Kidney epithelial cell (primary cell): ENCODE data around the gene MLXIPL. TPM values are rescaled to one million over a fixed set of nuclear protein-coding genes. Genes with fewer than 3 reads are reported as not detected.
"Not testable (repeated sequence)": the region's sequence is repeated elsewhere in the genome, so short reads cannot be mapped to it uniquely, and the experiment has no call there.

Experiments
- DNase-seq: peaks from one replicate; pipeline ENCODE4 v3.0.0-alpha.2; 2010; ENCODE audit warnings: low read depth
- H3K27me3 ChIP-seq: 2 replicates; pipeline ENCODE4 v1.6.0; 2011; ENCODE audit warnings: low read length; ENCODE audit not compliant: control insufficient read depth, insufficient read depth
- H3K36me3 ChIP-seq: 2 replicates; pipeline ENCODE4 v1.5.1; 2011; ENCODE audit warnings: low read length; ENCODE audit not compliant: control insufficient read depth, insufficient read depth
- H3K4me3 ChIP-seq: 2 replicates; pipeline ENCODE4 v1.5.1; 2011; ENCODE audit warnings: low read depth, mild to moderate bottlenecking, control low read depth, low read length
- total RNA-seq: library from RNA; depleted of rRNA; stranded (reverse); fragments of >200 nt; gene quantifications from 2 replicates; pipeline ENCODE4 v1.2.3, GENCODE V29; 2015
- TF ChIP-seq, protein P1 (sequence below): IDR thresholded peaks from 2 replicates; pipeline ENCODE4 v1.5.1; 2011; ENCODE audit warnings: mild to moderate bottlenecking, moderate library complexity, low read length, control low read depth, inconsistent platforms; ENCODE audit not compliant: insufficient read depth, poor library complexity, severe bottlenecking

The MLXIPL gene
- total RNA-seq, 1 donor from 2014 or later = 0.04 TPM

DNA sequence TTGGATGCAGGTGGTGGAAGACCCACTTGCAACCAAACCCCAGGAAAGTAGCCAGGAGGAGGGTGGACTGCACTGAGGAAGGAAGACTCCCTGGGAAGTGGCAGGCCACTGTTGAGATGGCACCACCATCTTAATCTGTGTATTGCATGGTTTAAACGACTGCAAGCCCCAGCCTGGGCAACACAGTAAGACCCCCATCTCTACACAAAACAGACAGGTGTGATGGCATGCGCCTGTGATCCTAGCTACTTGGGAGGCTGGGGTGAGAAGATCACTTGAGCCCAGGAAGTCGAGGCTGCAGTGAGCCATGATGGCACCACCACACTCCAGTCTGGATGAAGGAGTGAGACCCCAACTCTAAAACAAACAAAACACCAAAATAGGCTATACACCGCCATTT lies 57.2 kb downstream of the MLXIPL start:
- DNase-seq = no peak
- TF ChIP-seq, protein P1, sequence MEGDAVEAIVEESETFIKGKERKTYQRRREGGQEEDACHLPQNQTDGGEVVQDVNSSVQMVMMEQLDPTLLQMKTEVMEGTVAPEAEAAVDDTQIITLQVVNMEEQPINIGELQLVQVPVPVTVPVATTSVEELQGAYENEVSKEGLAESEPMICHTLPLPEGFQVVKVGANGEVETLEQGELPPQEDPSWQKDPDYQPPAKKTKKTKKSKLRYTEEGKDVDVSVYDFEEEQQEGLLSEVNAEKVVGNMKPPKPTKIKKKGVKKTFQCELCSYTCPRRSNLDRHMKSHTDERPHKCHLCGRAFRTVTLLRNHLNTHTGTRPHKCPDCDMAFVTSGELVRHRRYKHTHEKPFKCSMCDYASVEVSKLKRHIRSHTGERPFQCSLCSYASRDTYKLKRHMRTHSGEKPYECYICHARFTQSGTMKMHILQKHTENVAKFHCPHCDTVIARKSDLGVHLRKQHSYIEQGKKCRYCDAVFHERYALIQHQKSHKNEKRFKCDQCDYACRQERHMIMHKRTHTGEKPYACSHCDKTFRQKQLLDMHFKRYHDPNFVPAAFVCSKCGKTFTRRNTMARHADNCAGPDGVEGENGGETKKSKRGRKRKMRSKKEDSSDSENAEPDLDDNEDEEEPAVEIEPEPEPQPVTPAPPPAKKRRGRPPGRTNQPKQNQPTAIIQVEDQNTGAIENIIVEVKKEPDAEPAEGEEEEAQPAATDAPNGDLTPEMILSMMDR = no peak
- H3K27me3 ChIP-seq = no peaks in the 10 kb centered on the region

DNA sequence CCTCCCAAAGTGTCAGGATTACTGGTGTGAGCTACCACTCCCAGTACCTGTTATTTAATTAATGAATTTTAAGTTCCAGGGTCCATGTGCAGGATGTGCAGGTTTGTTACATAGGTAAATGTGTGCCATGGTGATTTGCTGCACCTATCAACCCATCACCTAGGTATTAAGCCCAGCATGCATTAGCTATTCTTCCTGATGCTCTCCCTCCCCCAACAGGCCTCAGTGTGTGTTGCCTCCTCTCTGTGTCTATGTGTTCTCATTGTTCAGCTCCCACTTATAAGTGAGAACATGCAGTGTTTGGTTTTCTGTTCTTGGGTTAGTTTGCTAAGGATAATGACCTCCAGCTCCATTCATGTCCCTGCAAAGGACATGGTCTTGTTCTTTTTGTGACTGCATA lies 57.9 kb downstream of the MLXIPL start:
- H3K27me3 ChIP-seq, DNase-seq, H3K36me3 ChIP-seq: not testable (repeated sequence)

More for the DNA sequence above, 57.2 kb downstream of the MLXIPL start:
- Histone ChIP-seq H3K36me3 (no peaks in the 10 kb centered on the region), H3K4me3 (no peak overlapping the region)

DNA sequence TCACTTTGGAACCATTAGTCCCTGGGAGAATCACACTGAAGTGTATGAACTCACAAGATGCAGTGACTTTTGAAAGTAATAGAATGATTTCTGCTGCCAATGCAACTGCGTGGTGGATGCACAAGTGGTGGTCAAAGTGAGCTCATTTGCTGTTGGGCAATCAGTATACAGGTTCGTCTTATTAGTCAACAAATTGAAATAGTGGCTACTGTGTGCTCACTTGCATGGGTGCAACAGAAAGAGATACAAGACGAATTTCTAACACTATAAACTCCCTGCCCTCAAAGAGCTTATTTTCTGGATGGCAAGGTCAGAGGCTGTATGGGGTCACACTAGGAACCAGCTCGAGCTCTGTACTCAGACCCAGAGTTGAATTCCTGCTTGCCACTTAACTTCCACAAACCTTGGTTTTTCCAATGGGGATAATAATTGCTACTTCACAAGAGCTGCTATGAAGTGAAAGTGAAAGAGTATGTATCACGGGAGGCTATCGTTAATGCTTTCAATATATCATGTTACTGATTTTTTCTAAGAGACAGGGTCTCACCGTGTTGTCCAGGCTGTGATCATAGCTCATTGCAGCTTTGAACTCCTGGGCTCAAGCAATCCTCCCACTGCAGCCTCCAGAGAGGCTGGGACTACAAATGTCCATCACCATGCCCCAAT lies 58.5 kb downstream of the MLXIPL start:
- H3K4me3 ChIP-seq = no peak overlapping the region
- H3K27me3 ChIP-seq = no peaks in the 10 kb centered on the region
- DNase-seq = no peak
- TF ChIP-seq, protein P1 = no peak
- H3K36me3 ChIP-seq = no peaks in the 10 kb centered on the region

More for the DNA sequence above, 57.9 kb downstream of the MLXIPL start:
- not testable (repeated sequence) for H3K4me3 ChIP-seq

DNA sequence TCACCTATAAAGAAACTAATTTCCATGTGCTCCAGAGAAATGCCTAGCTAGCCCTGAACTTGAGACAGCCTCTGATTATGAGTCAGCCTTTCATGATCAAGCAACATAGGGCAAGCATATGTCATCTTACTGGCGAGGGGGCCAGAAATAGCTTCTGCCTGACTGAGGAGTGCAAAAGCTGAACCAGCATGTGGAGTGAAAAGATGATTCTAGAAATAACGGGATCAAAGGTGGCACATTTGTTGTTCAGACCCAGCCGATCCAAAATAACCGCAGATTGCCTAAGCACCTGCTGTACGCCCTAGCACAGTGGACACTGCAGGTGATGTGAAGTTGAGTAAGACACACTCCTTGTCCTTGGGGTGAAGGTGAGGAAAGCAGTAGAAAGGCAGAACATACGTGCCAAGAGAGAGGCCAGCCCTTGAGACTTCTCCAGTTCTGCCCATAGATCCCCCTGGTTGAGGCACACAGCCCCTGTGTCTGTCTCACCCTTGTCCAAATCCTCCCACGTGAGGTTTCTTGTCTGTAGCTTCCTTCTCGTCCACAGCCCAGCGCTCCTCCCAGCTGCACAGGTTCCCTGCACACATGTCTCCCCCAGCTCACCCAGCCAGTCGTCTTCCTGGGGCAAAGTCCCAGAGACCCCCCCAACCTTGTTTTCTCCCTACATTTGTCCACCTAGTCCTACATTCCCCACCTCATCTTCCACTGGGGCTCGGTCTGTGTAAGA lies 64.0 kb downstream of the MLXIPL start:
- Histone ChIP-seq H3K4me3 (no peak overlapping the region), H3K36me3 (no peaks in the 10 kb centered on the region), H3K27me3 (no peaks in the 10 kb centered on the region)
- peak; percentile 54 for DNase-seq
- TF ChIP-seq, protein P1 = no peak

DNA sequence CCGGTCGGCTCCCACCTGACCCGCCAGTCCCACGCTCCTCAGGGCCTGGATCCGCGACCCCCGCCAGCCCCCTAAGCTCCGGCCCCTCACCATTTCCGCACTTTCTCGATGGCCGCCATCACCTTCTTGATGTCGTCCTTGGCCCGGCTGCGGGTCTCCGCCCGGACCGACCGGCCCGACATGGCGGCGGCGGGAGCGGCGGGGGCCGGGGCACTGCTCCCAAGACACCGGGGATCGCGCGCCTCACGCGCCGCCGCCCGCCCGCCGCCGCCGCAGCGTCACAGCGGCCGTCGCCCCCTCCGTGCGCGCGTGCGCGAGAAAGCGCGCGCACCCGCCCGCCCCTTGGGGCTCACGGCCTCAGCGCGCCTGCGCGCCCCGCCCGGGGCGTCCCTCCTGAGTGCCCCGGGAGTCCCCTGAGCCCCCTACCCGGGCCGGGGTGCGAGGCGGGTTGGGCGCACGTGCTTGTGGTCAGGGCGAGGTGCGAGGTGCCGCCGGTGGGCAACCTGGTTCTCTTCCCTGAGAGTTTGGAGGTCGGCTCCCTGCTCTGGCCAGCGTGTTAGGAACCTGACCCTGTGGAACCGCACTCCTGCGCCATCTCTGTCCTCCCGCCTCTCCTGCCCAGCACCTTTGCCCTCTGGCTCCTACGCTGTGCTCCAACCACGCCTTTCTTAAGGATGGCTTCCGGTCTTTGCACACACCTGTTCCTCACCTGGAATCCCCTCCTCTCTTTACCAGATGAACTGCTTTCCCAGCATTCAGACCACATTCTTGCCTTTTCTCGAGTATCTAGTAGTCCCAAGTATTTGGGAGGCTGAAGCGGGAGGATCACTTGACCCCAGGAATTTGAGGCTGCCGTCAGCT lies 66.7 kb downstream of the MLXIPL start, which contains the start of gene BCL7B:
BCL7B (minus strand) TSS at position 294 of the 861 bp plus-strand sequence; CDS start at position 182, 112 bp downstream.
- no peak for DNase-seq
- Histone ChIP-seq H3K4me3 (peak within 1 kb of the TSS; percentile 77), H3K27me3 (no peaks in the 10 kb centered on the region), H3K36me3 (peaks cover 2% of the 10 kb centered on the region)
- TF ChIP-seq, protein P1 = no peak

DNA sequence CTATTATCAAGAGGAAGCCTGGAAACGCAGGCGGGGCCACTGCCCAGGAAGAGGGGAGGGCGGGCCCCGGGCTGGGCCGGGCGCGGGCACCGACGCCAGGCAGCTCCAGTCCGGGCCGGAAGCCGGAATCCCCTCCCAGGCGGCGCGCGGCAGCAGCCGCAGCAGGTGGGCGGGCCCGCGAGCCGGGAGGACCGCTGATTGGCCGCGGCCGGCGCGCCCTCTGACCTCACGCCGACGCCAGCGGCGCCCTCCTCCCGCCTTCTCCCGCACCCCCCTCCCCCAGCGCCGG lies 67.3 kb downstream of the MLXIPL start:
- Histone ChIP-seq H3K27me3 (no peaks in the 10 kb centered on the region), H3K36me3 (peaks cover 2% of the 10 kb centered on the region), H3K4me3 (peak overlapping the region; percentile 77)
- TF ChIP-seq, protein P1 = no peak
- peak; percentile 62 for DNase-seq
